HL-60 (cell line): Measurements from ENCODE around the gene DNASE1L2.

Experiments used
- DNase-seq, 2 experiments: peaks; one replicate each; pipeline ENCODE4 v3.0.0-alpha.2; 2010 to 2020; ENCODE audit warnings: low read depth in 1 of 2, low spot score in 1 of 2
- H3K27ac ChIP-seq: fragments of 250-450 bp; sonication (Bioruptor Pico); replicated peaks from 2 replicates; pipeline ENCODE4 v1.5.1; 2020; ENCODE audit warnings: mild to moderate bottlenecking, moderate library complexity
- H3K27me3 ChIP-seq: fragments of 250-450 bp; sonication (Bioruptor Pico); 2 replicates; pipeline ENCODE4 v1.5.1; 2021; ENCODE audit warnings: mild to moderate bottlenecking, moderate library complexity; ENCODE audit not compliant: insufficient read depth, poor library complexity, severe bottlenecking
- H3K4me3 ChIP-seq: replicated peaks from 2 replicates; pipeline ENCODE4 v1.5.1; 2011; ENCODE audit warnings: mild to moderate bottlenecking, control low read depth, low read length; ENCODE audit not compliant: insufficient read depth
- GABPA ChIP-seq: IDR thresholded peaks from 2 replicates; pipeline ENCODE4 v1.6.1; 2012; ENCODE audit warnings: low read depth
- POLR2AphosphoS5 ChIP-seq: IDR thresholded peaks from 2 replicates; pipeline ENCODE4 v1.6.1; 2012; ENCODE audit warnings: low read depth
- SPI1 ChIP-seq: IDR thresholded peaks from 2 replicates; pipeline ENCODE4 v1.6.1; 2012; ENCODE audit warnings: low read depth, mild to moderate bottlenecking, borderline replicate concordance
- TF ChIP-seq, protein P1 (sequence below): IDR thresholded peaks from one replicate; pipeline ENCODE4 v1.5.1; 2011; ENCODE audit warnings: low read length, control low read depth, inconsistent platforms; ENCODE audit not compliant: insufficient read depth
- TF ChIP-seq, protein P2 (sequence below): IDR thresholded peaks from 2 replicates; pipeline ENCODE4 v1.6.1; 2012; ENCODE audit warnings: low read depth; ENCODE audit not compliant: insufficient replicate concordance

The DNASE1L2 gene

DNA sequence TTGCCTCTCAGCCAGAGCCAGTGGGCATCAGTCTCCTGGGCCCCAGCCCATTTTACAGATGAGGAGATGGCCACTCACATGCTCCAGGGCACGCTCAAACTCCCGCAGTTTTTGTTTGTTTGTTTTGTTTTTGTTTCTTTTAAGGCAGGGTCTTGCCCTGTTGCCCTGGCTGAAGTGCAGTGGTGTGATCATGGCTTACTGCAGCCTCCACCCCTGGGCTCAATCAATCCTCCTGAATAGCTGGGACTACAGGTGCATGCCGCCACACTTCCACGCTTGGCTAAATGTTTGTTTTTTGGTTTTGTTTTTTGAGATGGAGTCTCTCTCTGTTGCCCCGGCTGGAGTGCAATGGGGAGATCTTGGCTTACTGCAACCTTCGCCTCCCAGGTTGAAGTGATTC lies 9.3 kb upstream of the DNASE1L2 start:
- Histone ChIP-seq H3K4me3 (no peak overlapping the region), H3K27ac (no peak overlapping the region), H3K27me3 (no peaks in the 10 kb centered on the region)
- DNase-seq, result no peak
- TF ChIP-seq, protein P1, sequence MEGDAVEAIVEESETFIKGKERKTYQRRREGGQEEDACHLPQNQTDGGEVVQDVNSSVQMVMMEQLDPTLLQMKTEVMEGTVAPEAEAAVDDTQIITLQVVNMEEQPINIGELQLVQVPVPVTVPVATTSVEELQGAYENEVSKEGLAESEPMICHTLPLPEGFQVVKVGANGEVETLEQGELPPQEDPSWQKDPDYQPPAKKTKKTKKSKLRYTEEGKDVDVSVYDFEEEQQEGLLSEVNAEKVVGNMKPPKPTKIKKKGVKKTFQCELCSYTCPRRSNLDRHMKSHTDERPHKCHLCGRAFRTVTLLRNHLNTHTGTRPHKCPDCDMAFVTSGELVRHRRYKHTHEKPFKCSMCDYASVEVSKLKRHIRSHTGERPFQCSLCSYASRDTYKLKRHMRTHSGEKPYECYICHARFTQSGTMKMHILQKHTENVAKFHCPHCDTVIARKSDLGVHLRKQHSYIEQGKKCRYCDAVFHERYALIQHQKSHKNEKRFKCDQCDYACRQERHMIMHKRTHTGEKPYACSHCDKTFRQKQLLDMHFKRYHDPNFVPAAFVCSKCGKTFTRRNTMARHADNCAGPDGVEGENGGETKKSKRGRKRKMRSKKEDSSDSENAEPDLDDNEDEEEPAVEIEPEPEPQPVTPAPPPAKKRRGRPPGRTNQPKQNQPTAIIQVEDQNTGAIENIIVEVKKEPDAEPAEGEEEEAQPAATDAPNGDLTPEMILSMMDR, result no peak
- TF ChIP-seq GABPA (no peak), SPI1 (no peak), POLR2AphosphoS5 (no peak)
- TF ChIP-seq, protein P2, sequence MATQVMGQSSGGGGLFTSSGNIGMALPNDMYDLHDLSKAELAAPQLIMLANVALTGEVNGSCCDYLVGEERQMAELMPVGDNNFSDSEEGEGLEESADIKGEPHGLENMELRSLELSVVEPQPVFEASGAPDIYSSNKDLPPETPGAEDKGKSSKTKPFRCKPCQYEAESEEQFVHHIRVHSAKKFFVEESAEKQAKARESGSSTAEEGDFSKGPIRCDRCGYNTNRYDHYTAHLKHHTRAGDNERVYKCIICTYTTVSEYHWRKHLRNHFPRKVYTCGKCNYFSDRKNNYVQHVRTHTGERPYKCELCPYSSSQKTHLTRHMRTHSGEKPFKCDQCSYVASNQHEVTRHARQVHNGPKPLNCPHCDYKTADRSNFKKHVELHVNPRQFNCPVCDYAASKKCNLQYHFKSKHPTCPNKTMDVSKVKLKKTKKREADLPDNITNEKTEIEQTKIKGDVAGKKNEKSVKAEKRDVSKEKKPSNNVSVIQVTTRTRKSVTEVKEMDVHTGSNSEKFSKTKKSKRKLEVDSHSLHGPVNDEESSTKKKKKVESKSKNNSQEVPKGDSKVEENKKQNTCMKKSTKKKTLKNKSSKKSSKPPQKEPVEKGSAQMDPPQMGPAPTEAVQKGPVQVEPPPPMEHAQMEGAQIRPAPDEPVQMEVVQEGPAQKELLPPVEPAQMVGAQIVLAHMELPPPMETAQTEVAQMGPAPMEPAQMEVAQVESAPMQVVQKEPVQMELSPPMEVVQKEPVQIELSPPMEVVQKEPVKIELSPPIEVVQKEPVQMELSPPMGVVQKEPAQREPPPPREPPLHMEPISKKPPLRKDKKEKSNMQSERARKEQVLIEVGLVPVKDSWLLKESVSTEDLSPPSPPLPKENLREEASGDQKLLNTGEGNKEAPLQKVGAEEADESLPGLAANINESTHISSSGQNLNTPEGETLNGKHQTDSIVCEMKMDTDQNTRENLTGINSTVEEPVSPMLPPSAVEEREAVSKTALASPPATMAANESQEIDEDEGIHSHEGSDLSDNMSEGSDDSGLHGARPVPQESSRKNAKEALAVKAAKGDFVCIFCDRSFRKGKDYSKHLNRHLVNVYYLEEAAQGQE, result no peak

DNA sequence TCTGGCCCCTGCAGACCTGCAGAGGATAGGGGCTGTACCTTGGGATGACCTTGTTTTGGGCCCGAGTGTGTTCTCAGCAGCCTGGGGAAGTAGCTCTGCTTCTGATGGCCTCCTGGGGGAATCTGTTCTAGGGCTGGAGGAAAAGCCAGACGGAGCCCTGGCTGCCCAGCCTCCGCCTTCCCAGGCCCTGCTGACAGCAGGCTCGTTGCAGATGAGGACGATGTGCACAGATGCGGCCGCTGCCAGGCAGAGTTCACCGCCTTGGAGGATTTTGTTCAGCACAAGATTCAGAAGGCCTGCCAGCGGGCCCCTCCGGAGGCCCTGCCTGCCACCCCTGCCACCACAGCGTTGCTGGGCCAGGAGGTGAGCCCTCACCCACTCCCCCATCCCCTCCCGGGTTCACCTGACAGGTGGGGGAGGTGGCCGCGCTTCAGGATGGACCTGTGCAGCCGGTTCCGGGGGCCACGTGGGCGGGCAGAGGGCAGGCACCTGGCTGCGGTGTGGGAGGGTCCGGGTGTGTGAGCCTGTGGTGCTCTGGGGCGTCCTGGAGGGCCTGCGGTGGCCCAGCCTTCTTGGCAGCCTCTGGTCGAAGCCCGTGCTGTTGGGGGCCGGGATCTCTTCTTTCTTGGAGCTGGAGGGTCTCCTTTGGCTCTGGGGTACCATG lies 8.0 kb upstream of the DNASE1L2 start:
- TF ChIP-seq, protein P2, result no peak
- TF ChIP-seq, protein P1, result no peak
- TF ChIP-seq GABPA (no peak), SPI1 (no peak), POLR2AphosphoS5 (no peak)
- Histone ChIP-seq H3K27ac (no peak overlapping the region), H3K27me3 (no peaks in the 10 kb centered on the region), H3K4me3 (no peak overlapping the region)
- no peak for DNase-seq

DNA sequence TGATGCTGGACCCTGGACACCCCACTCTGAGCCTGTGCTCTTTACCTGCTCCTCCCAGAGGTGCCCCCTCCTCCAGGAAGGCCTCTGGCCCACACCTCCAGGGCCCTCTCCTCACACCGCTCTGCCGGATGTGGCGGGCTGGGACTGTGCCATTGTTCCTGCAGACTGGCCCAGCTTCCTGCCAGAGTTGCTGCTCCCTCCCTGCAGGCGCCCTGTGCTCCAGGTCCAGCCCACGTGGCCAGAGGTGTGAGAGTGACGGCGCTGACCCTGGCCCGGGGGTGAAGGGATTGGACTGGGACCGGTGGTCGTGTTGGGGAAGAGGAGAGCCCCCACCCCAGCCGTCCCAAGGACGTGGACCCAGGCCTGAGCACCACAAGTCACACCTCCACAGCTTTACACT lies 7.2 kb upstream of the DNASE1L2 start:
- TF ChIP-seq SPI1 (no peak), GABPA (no peak), POLR2AphosphoS5 (no peak)
- TF ChIP-seq, protein P1, result no peak
- TF ChIP-seq, protein P2, result no peak
- Histone ChIP-seq H3K27ac (no peak overlapping the region), H3K27me3 (no peaks in the 10 kb centered on the region), H3K4me3 (no peak overlapping the region)
- no peak for DNase-seq
